ENCODE measurements around the gene RNF224.

RNF224 gene

DNA sequence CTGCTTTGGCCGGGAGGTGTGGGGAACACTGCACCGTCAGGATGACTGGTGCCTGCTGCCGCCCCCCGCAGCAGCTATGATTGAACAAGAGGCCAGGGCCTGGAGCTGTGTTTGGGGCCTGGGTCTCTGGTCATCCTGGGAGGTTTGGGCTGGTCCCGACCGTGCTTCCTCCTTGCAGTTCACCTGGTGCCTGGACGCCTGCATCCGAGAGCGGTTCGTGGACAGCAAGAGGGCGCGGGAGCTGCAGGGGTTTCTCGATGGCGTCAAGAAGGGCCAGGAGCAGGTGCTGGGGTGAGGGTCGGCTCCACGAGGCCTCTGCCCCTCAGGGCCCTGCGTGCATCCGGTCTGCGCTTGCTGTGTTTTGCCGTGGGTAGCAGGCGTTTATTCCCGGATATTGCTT, 36.8 kb downstream of the RNF224 start:
- no peaks in the 10 kb centered on the region for H3K9me3 ChIP-seq (ENCODE audit: severe bottlenecking)
- peaks cover 4% of the 10 kb centered on the region; the same call in 1 of the 2 replicates for H3K36me3 ChIP-seq
- TF ChIP-seq, protein P1, sequence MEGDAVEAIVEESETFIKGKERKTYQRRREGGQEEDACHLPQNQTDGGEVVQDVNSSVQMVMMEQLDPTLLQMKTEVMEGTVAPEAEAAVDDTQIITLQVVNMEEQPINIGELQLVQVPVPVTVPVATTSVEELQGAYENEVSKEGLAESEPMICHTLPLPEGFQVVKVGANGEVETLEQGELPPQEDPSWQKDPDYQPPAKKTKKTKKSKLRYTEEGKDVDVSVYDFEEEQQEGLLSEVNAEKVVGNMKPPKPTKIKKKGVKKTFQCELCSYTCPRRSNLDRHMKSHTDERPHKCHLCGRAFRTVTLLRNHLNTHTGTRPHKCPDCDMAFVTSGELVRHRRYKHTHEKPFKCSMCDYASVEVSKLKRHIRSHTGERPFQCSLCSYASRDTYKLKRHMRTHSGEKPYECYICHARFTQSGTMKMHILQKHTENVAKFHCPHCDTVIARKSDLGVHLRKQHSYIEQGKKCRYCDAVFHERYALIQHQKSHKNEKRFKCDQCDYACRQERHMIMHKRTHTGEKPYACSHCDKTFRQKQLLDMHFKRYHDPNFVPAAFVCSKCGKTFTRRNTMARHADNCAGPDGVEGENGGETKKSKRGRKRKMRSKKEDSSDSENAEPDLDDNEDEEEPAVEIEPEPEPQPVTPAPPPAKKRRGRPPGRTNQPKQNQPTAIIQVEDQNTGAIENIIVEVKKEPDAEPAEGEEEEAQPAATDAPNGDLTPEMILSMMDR (IDR thresholded peaks at IDR 0.05; ENCODE audit: low read depth, low read length): no peak
- no peak for DNase-seq
- no peak overlapping the region for H3K27ac ChIP-seq
- no peaks in the 10 kb centered on the region for H3K27me3 ChIP-seq (ENCODE audit: insufficient read depth, low read depth, severe bottlenecking)
- no peak overlapping the region for H3K4me3 ChIP-seq (ENCODE audit: low read depth, low read length)

DNA sequence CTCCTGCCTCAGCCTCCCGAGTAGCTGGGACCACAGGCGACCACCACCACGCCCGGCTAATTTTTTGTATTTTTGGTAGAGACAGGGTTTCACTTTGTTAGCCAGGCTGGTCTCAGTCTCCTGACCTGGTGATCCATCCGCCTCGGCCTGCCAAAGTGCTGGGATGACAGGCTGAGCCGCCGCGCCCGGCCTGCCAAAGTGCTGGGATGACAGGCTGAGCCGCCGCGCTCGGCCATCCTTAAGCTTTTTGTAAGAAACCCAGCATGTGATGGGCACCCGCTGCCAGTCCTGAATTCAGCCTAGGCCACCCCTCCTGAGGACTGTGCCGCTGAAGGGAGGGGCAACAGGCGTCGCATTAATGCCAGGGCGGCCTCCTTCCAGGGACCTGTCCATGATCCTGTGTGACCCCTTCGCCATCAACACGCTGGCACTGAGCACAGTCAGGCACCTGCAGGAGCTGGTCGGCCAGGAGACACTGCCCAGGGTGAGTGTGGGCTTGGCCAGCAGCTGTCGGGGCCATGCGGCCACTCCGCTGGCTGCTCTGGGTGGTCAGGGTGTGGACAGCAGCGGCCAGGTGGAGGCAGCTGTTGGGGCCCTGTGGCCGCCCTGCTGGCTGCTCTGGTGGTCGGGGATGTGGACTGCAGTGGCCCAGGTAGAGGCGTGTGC, 38.3 kb downstream of the RNF224 start:
- no peak for DNase-seq
- no peaks in the 10 kb centered on the region for H3K9me3 ChIP-seq (ENCODE audit: severe bottlenecking)
- H3K27me3 ChIP-seq (ENCODE audit: insufficient read depth, low read depth, severe bottlenecking): no peaks in the 10 kb centered on the region
- H3K4me3 ChIP-seq (ENCODE audit: low read depth, low read length): no peak overlapping the region
- peaks cover 4% of the 10 kb centered on the region; the same call in 1 of the 2 replicates for H3K36me3 ChIP-seq
- TF ChIP-seq, protein P1 (IDR thresholded peaks at IDR 0.05; ENCODE audit: low read depth, low read length): no peak
- no peak overlapping the region for H3K27ac ChIP-seq

DNA sequence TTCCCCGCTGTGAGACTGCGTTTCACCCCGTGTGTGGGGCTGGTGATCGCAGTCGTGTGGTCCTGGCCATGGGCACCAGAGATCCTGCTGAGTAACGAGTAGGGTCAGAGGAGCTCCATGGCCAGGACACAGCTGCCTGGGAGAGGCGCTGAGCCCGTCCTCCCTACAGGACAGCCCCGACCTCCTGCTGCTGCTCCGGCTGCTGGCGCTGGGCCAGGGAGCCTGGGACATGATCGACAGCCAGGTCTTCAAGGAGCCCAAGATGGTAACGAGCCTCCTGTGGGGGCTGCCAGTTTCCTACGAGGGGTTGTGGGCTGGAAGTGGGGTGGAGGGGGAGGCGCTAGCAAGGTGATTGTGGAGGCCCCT, 38.8 kb downstream of the RNF224 start:
- H3K9me3 ChIP-seq (ENCODE audit: severe bottlenecking): no peaks in the 10 kb centered on the region
- no peak overlapping the region for H3K4me3 ChIP-seq (ENCODE audit: low read depth, low read length)
- no peak overlapping the region for H3K27ac ChIP-seq
- TF ChIP-seq, protein P1 (IDR thresholded peaks at IDR 0.05; ENCODE audit: low read depth, low read length): no peak
- DNase-seq: no peak
- peaks cover 4% of the 10 kb centered on the region; the same call in 1 of the 2 replicates for H3K36me3 ChIP-seq
- H3K27me3 ChIP-seq (ENCODE audit: insufficient read depth, low read depth, severe bottlenecking): no peaks in the 10 kb centered on the region

DNA sequence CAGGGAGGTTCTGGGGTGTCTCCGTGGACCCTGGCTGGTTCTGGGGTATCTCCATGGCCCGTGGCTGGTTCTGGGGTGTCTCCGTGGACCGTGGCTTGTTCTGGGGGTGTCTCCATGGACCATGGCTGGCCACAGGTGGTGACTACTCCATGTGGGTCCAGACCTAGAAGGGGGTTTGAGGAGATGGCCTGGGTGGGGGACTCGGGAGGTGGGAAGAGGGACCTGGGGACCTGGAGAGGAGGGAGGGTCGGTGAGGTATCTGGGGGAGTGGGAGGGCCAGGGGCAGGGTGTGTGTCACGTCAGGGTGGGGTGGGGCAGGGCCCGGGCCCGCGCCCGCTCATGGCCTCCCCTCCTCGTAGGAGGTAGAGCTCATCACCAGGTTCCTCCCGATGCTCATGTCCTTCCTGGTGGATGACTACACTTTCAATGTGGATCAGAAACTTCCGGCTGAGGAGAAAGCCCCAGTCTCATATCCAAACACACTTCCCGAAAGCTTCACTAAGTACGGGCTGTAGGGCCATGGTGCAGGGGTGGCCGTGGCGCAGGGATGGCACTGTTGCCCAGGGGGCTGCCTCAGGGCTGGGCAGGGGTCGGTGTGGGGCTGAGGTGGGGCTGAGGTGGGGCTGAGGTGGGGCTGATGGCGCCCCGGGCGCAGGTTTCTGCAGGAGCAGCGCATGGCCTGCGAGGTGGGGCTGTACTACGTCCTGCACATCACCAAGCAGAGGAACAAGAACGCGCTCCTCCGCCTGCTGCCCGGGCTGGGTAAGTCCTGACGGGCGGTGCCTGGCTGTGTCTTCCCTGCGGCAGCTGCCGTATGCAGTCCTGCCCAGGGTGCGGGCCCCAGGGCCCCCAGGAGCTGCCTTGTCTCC, 39.5 kb downstream of the RNF224 start:
- DNase-seq: no peak
- Histone ChIP-seq H3K27me3 (ENCODE audit: insufficient read depth, low read depth, severe bottlenecking) (no peaks in the 10 kb centered on the region), H3K27ac (no peak overlapping the region), H3K4me3 (ENCODE audit: low read depth, low read length) (no peak overlapping the region), H3K9me3 (ENCODE audit: severe bottlenecking) (no peaks in the 10 kb centered on the region), H3K36me3 (peaks cover 4% of the 10 kb centered on the region; the same call in 1 of the 2 replicates)
- TF ChIP-seq, protein P1 (IDR thresholded peaks at IDR 0.05; ENCODE audit: low read depth, low read length): no peak

DNA sequence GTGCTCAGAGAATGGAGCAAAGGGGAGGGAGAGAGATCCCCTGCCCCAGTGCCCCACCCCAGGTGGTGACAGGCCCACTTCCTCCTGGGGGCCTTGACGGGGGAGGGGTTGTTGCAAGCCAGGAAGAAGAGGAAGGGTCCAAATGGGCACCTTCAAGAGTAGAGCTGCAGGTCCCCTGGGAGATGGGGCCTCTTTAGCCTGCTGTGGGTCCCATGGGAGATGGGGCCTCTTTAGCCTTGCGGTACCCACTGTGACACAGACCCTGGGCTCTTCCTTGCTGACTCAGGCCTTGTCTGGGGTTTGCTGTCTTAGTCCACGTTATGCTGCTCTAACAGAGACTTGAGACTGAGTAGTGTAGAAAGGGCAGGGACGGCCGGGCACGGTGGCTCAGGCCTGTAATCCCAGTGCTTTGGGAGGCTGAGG, 40.6 kb downstream of the RNF224 start:
- no peaks in the 10 kb centered on the region for H3K9me3 ChIP-seq (ENCODE audit: severe bottlenecking)
- H3K27me3 ChIP-seq (ENCODE audit: insufficient read depth, low read depth, severe bottlenecking): no peaks in the 10 kb centered on the region
- H3K27ac ChIP-seq: no peak overlapping the region
- no peak for DNase-seq
- H3K4me3 ChIP-seq (ENCODE audit: low read depth, low read length): no peak overlapping the region
- TF ChIP-seq, protein P1 (IDR thresholded peaks at IDR 0.05; ENCODE audit: low read depth, low read length): no peak
- peaks cover 9% of the 10 kb centered on the region for H3K36me3 ChIP-seq

Data from WERI-Rb-1 (cell line).